NCI-H2227 (cell line): ENCODE data around the gene CACNA2D1.
"Not testable (repeated sequence)": the region's sequence is repeated elsewhere in the genome, so short reads cannot be mapped to it uniquely, and the experiment has no call there.

Source experiments
- DNase-seq: peaks from one replicate; lab custom pipeline; 2025; ENCODE audit not compliant: unreplicated experiment; lab: John Stamatoyannopoulos, UW

Gene CACNA2D1

GRCh38 chr7:82173400-82174021 is 270.1 kb downstream of the CACNA2D1 start:
- no peak for DNase-seq

GRCh38 chr7:82172881-82173280 is 270.7 kb downstream of the CACNA2D1 start:
- DNase-seq: peak; percentile 31

- no peak for DNase-seq
Observed at GRCh38 chr7:82172017-82172416, 271.6 kb downstream of the CACNA2D1 start.

GRCh38 chr7:82167558-82168314 is 275.8 kb downstream of the CACNA2D1 start:
- DNase-seq: no peak

- DNase-seq: no peak
Observed at GRCh38 chr7:82166260-82167015, 277.1 kb downstream of the CACNA2D1 start.

- DNase-seq: peak; percentile 43
Observed at GRCh38 chr7:82164813-82165212, 278.8 kb downstream of the CACNA2D1 start.

- DNase-seq: no peak
Observed at GRCh38 chr7:82164410-82164809, 279.2 kb downstream of the CACNA2D1 start.

- DNase-seq: no peak
Observed at GRCh38 chr7:82163586-82163985, 280.0 kb downstream of the CACNA2D1 start.

- no peak for DNase-seq
Observed at GRCh38 chr7:82162289-82162688, 281.3 kb downstream of the CACNA2D1 start.

GRCh38 chr7:82158327-82158726 is 285.2 kb downstream of the CACNA2D1 start:
- DNase-seq: no peak

GRCh38 chr7:82156893-82157292 is 286.7 kb downstream of the CACNA2D1 start:
- peak; percentile 25 for DNase-seq

- DNase-seq: peak; percentile 80
Observed at GRCh38 chr7:82156168-82156567, 287.4 kb downstream of the CACNA2D1 start.

GRCh38 chr7:82154728-82155127 is 288.8 kb downstream of the CACNA2D1 start:
- no peak for DNase-seq

GRCh38 chr7:82153776-82154175 is 289.8 kb downstream of the CACNA2D1 start:
- no peak for DNase-seq

- no peak for DNase-seq
Observed at GRCh38 chr7:82152858-82153257, 290.7 kb downstream of the CACNA2D1 start.

GRCh38 chr7:82146491-82146890 is 297.1 kb downstream of the CACNA2D1 start:
- no peak for DNase-seq

- no peak for DNase-seq
Observed at GRCh38 chr7:82142263-82142864, 301.2 kb downstream of the CACNA2D1 start.

GRCh38 chr7:82141427-82141826 is 302.1 kb downstream of the CACNA2D1 start:
- DNase-seq: no peak

GRCh38 chr7:82140608-82141007 is 303.0 kb downstream of the CACNA2D1 start:
- DNase-seq: not testable (repeated sequence)

GRCh38 chr7:82131215-82131614 is 312.4 kb downstream of the CACNA2D1 start:
- DNase-seq: no peak

GRCh38 chr7:82129091-82129490 is 314.5 kb downstream of the CACNA2D1 start:
- no peak for DNase-seq
